ENCODE results near the gene PSAPL1.

GRCh38 chr4:7448036-7448435, 13.3 kb upstream of the PSAPL1 start:
- TF ChIP-seq CTCF (IDR thresholded peaks at IDR 0.05; ENCODE audit: insufficient read depth, low read length) (no peak), POLR2AphosphoS5 (IDR thresholded peaks at IDR 0.05; ENCODE audit: low read depth) (no peak)
- TF ChIP-seq, protein P1, sequence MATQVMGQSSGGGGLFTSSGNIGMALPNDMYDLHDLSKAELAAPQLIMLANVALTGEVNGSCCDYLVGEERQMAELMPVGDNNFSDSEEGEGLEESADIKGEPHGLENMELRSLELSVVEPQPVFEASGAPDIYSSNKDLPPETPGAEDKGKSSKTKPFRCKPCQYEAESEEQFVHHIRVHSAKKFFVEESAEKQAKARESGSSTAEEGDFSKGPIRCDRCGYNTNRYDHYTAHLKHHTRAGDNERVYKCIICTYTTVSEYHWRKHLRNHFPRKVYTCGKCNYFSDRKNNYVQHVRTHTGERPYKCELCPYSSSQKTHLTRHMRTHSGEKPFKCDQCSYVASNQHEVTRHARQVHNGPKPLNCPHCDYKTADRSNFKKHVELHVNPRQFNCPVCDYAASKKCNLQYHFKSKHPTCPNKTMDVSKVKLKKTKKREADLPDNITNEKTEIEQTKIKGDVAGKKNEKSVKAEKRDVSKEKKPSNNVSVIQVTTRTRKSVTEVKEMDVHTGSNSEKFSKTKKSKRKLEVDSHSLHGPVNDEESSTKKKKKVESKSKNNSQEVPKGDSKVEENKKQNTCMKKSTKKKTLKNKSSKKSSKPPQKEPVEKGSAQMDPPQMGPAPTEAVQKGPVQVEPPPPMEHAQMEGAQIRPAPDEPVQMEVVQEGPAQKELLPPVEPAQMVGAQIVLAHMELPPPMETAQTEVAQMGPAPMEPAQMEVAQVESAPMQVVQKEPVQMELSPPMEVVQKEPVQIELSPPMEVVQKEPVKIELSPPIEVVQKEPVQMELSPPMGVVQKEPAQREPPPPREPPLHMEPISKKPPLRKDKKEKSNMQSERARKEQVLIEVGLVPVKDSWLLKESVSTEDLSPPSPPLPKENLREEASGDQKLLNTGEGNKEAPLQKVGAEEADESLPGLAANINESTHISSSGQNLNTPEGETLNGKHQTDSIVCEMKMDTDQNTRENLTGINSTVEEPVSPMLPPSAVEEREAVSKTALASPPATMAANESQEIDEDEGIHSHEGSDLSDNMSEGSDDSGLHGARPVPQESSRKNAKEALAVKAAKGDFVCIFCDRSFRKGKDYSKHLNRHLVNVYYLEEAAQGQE (IDR thresholded peaks at IDR 0.05; ENCODE audit: insufficient replicate concordance, low read depth), result no peak
